HG03108 (cell line): ENCODE measurements around the gene CCT8.
"Not testable (repeated sequence)": the region's sequence is repeated elsewhere in the genome, so short reads cannot be mapped to it uniquely, and the experiment has no call there.

ENCODE experiments used
- ATAC-seq: cut with Tn5 transposase; IDR thresholded peaks from one replicate; pipeline ENCODE4 v1.9.1; 2021; ENCODE audit warnings: moderate library complexity; ENCODE audit not compliant: unreplicated experiment

CCT8 gene

GRCh38 chr21:29078869-29079767, 5.7 kb upstream of the CCT8 start:
- no peak for ATAC-seq

DNA sequence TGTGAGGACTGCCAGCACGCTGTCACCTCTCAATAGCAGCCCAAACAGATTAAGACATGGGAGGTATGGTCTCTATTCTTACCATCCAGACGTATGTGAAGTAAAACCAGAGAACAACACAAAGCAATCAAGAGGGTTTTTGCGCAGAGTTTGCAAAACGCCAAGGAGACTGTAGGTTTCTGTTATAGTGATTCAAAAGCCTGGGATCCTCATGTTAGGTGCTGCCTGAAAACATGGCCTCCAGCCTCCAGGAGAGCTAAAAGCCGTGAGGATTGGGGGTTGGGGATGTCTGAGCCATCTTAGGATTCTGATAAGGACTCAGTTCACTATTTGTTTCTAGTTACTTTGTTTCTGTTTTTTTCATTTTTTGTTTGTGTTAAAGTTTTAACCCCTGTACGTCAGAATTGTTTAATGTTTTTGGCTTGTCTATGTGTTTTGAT, 4.2 kb upstream of the CCT8 start:
- no peak for ATAC-seq

DNA sequence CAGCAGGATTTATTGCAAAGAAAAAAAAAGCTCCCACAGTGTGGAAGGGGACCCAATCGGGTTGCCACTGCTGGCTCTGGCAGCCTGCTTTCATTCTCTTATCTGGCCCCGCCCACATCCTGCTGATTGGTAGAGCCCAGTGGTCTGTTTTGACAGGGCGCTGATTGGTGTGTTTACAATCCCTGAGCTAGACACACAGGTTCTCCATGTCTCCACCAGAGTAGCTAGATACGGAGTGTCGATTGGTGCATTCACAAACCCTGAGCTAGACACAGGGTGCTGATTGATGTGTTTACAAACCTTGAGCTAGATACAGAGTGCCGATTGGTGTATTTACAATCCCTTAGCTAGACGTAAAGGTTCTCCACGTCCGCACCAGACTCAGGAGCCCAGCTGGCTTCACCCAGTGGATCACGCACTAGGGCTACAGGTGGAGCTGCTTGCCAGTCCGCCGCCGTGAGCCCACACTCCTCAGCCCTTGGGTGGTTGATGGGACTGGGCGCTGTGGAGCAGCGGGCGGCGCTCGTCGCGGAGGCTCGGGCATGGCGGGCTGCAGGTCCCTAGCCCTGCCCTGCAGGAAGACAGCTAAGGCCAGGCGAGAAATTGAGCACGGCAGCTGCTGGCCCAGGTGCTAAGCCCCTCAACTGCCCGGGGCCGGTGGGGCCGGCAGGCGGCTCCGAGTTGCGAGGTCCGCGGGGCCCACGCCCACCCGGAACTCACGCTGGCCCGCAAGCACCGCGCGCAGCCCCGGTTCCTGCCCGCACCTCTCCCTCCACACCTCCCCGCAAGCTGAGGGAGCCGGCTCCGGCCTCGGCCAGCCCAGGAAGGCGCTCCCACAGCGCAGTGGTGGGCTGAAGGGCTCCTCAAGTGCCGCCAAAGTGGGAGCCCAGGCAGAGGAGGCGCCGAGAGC, 3.5 kb upstream of the CCT8 start:
- ATAC-seq: not testable (repeated sequence)

DNA sequence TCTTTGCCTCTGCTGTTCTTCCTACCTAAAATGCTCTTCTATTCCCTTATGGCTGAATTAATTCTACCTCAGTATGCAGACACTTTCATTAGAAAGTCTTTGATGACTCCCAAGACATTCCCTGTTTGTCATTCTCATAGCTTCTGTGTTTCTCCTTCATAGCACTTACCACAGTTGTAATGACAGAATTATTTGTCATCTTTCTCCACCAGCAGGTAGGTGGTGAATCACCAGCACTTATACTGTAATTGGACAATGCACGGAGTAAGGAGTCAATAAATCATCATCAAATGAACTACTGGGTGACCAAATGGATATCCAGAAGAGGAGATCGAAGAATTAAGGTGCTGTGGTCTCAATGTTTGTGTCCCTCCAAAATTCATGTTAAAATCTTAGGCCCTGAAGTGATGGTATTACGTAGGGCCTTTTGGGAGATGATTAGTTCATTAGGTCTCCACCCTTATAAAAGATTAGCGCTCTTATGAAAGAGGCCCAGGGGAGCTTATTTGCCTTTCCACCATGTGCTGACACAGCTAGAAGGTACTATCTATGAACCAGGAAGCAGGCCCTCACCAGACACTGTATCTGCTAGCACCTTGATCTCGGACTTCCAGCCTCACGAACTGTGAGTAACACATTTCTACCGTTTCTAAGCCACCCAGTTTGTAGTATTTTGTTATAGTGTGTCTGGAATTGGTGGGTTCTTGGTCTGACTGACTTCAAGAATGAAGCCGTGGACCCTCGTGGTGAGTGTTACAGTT, 2.4 kb upstream of the CCT8 start:
- ATAC-seq: no peak

GRCh38 chr21:29074783-29075182, 1.3 kb upstream of the CCT8 start:
- no peak for ATAC-seq

GRCh38 chr21:29074007-29074376, 544 bp upstream of the CCT8 start:
- ATAC-seq: no peak

DNA sequence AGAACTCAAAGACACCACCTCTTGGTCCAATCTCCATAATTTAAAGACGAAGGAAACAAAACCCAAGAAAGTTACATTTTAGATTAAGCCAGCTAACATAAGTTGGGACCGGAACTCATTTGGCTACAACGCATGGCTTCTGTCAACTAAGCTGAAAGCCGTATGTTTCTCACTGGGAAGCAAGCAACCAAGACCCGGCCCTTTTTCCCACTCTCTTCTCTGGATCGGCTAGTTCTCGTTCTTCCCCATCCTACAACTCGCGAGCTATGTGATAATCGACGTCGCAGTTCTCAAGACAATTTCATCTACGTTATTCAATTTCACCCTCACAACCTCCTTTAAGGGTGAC, 601 bp downstream of the CCT8 start:
- ATAC-seq: no peak

- peak; percentile 97 for ATAC-seq
Measured at GRCh38 chr21:29064850-29065481, 8.5 kb downstream of the CCT8 start.

DNA sequence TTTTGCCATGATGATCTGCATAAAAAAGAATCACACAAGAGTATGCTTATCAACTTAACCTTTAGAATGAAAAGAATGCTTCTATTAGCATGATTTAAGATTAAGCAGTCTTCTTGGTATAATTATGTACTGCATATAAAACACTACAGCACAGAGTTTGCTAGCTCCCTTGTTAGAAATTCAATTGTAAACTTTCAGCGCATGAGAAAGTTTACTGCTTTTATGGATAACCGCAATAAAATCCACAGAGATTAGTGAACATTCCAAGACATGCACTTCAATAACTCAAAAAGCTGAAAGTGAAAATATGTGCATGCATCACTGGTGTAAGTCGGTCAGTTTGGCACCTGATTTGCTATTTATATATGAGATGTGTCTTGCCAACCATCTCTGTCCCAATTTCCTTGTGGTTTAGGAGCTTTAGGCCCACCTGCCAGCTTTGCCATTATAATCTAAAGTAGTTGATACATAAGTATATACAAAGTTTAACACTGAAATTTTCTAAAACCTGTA, 16.9 kb downstream of the CCT8 start:
- no peak for ATAC-seq

GRCh38 chr21:29056005-29056404, 17.4 kb downstream of the CCT8 start:
- ATAC-seq: no peak

DNA sequence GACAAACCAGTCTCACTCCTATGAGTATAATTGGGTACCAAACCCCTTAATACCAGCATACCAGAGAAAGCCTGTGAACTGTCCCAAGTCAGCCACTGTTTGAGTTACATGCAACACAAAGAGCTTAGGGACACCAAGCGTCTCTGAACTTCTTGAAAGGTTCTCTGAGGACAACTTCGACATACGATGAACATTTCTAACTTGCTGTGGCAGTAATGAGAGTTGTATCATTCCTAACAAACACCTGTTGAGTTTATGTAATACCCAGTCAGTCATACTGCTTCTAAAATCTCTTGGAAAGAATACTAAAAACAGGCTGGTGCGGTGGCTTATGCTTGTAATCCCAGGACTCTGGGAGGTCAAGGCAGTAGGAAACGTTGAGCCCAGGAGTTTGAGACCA, 18.4 kb downstream of the CCT8 start:
- no peak for ATAC-seq

- ATAC-seq: no peak
Measured at GRCh38 chr21:29053656-29054055, 19.8 kb downstream of the CCT8 start.

DNA sequence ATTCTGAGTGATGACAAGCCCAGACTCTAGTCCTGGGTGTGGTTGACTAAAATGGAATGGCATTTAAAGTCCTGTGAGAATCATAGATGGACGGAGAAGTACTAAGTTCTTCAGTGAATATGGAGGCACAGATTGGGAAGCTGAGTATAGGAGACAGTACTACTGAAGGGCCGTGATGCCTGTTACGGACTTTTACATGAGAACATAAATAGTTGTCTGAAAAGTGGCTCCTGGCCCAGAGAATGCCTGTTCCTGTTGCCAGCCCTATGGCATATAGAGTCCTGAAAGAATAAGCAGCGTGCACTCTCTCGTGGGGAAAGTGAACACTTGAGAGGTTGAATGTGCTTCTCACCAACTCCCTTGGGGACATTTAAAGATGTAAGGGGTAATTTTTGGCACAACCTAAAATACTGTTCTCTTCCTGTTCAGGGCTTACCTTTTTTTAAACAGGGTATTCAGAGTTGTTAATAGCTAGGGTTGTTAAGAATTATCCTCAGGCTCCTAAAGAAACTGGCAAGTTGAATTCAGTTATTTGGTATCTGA, 20.4 kb downstream of the CCT8 start:
- ATAC-seq: no peak

DNA sequence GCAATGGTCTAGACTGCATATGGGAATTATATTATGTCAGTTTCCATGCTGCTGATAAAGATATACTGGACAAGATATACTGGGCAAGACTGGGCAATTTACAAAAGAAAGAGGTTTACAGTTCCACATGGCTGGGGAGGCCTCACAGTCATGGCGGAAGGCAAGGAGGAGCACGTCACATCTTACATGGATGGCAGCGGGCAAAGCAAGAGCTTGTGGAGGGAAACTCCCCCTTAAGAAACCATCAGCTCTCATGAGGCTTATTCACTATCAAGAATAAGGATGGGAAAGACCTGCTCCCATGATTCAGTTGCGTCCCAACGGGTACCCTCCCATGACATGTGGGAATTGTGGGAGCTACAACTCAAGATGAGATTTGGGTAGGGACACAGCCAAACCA, 21.2 kb downstream of the CCT8 start:
- ATAC-seq: no peak

DNA sequence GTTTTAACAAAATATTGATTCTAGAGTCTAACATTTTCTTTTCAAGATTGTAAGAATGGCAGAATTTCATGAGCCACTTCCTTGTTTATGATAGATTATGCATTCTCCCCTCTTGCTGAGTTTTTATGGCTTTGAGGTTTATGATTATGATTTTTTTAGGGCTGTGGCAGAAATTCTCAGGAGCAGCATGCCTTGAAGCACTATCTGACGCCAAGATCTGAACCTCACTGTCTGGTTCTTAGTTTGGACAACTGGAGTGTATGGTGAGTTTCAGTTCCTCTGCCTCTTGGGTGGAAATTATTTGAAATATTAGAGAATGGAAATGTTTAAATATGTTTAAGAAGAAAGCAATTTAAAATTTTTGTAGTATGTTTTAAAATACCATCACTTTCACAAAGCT, 38.8 kb downstream of the CCT8 start:
- no peak for ATAC-seq

DNA sequence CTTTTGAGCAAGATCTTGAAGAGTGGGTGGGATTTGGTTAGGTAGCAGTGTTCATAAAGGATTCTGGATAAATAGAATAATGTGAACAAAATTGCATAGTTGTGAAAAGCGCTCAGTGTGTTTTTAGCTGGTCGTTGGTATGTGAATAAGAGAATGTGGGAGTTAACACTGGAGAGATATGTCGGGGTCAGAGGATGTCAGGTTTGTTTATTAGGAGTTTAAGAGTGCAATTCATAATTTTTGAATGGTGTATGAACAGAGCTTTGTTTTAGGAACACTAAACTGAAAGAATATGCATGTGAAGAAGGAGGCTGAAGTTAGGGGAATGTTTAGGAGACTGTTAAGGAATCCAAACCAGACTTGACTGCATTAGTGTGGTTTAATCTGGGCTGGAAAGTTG, 39.6 kb downstream of the CCT8 start:
- ATAC-seq: no peak

DNA sequence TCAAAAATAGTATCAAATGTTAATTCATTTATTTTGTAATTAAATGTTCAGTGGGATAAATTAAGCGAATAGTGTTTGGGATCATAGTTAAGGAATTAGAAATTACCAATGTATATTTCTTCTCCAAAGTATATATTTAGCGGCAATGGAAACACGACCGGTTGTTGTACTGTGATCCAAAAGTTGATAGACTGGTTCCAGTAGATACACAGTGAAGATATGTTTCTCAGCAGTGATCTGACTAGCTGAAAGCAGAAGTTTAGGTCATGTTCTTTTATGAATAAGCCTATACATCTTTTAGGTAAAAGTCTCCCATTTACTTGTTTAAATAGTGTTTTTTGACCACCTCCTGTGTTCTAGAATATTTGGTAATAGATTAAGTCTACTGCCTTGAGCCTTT, 40.1 kb downstream of the CCT8 start:
- ATAC-seq: no peak

GRCh38 chr21:29030909-29031308, 42.5 kb downstream of the CCT8 start:
- no peak for ATAC-seq

DNA sequence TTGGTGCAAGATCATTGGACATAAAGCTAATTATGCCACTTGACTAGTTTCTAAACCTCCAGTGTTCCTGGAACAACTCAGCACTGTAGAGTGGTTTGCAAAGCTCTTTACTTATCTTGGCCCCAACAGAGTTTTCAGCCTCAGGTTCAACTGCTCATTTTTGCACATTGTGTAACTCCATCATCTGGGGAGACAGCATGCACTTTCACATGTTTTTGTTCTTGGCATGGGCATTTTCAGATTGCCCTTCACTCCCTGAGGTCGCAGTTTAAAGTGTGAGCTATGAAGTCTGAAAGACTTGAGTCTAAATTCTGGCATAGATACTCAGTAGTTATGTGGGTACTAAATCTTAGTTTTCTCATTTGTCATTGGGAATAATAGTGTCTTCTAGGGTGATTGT, 43.9 kb downstream of the CCT8 start:
- no peak for ATAC-seq

DNA sequence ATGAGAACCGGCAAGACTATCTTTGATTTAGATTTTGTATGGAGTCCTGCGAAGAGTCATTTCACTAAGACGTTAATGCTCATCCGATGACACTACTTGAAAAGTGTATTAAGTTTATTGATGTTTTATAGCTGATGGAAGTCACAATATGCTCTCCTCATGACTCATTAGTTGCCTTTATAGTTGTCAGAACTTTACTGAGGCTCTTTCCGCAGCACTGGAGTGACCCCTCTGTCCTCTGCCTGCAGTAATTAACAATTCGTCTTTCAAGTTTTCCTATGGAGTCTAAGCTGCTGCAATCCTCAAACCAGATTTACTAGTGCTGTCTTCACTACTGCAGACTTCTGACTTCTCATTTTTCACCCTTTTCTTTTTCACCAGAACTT, 48.1 kb downstream of the CCT8 start:
- no peak for ATAC-seq
